HEK293T (cell line): ENCODE data around the gene SLC15A1.

ENCODE experiments used
- ARNT ChIP-seq: fragments of 450-650 bp; IDR thresholded peaks from 2 replicates; pipeline ENCODE4 v1.6.1; 2017; ENCODE audit warnings: mild to moderate bottlenecking
- BHLHE40 ChIP-seq: fragments of 450-650 bp; IDR thresholded peaks from 2 replicates; pipeline ENCODE4 v1.6.1; 2016; ENCODE audit warnings: mild to moderate bottlenecking, moderate library complexity, borderline replicate concordance
- FOXA1 ChIP-seq: fragments of 450-650 bp; IDR thresholded peaks from 2 replicates; pipeline ENCODE4 v1.6.1; 2016; ENCODE audit warnings: mild to moderate bottlenecking
- FOXK2 ChIP-seq: fragments of 450-650 bp; IDR thresholded peaks from 2 replicates; pipeline ENCODE4 v1.6.1; 2016; ENCODE audit warnings: mild to moderate bottlenecking
- FOXM1 ChIP-seq: fragments of 450-650 bp; IDR thresholded peaks from 2 replicates; pipeline ENCODE4 v1.6.1; 2017; ENCODE audit warnings: mild to moderate bottlenecking, borderline replicate concordance
- HDGF ChIP-seq: fragments of 450-650 bp; IDR thresholded peaks from 2 replicates; pipeline ENCODE4 v1.6.1; 2017; ENCODE audit warnings: antibody characterized with exemption, borderline replicate concordance
- LEF1 ChIP-seq: fragments of 450-650 bp; IDR thresholded peaks from 2 replicates; pipeline ENCODE4 v1.6.1; 2017; ENCODE audit warnings: mild to moderate bottlenecking, borderline replicate concordance
- TARDBP ChIP-seq: fragments of 450-650 bp; IDR thresholded peaks from 2 replicates; pipeline ENCODE4 v1.6.1; 2016
- TF ChIP-seq, protein P1 (sequence below): fragments of 450-650 bp; IDR thresholded peaks from 2 replicates; pipeline ENCODE4 v1.6.1; 2016

DNA sequence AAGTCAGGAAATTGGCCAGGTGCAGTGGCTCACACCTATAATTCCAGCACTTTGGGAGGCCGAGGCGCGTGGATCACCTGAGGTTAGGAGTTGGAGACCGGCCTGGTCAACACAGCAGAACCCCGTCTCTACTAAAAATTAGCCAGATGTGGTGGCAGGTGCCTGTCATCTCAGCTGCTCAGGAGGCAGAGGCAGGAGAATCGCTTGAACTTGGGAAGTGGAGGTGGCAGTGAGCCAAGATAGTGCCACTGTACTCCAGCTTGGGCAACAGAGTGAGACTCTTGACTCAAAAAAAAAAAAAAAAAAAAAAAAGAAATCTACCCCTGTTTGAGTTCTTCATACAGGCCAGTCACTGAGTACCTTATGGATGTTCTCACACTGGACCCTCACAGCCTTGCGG lies 42.0 kb downstream of the SLC15A1 start:
- no peak for TF ChIP-seq ARNT
- TF ChIP-seq BHLHE40 = no peak
- no peak for TF ChIP-seq TARDBP
- no peak for TF ChIP-seq FOXK2
- no peak for TF ChIP-seq HDGF
- TF ChIP-seq FOXA1 = no peak
- TF ChIP-seq LEF1 = no peak
- TF ChIP-seq, protein P1, sequence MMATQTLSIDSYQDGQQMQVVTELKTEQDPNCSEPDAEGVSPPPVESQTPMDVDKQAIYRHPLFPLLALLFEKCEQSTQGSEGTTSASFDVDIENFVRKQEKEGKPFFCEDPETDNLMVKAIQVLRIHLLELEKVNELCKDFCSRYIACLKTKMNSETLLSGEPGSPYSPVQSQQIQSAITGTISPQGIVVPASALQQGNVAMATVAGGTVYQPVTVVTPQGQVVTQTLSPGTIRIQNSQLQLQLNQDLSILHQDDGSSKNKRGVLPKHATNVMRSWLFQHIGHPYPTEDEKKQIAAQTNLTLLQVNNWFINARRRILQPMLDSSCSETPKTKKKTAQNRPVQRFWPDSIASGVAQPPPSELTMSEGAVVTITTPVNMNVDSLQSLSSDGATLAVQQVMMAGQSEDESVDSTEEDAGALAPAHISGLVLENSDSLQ = no peak
- TF ChIP-seq FOXM1 = no peak
